Measurements from ENCODE around the gene POLG. TPM values are rescaled to one million over a fixed set of nuclear protein-coding genes. Genes with fewer than 3 reads are reported as not detected.

Gene POLG
- polyA plus RNA-seq, 1 of the 3 experiments (the other 2 are of a cell fraction) = 24.9 TPM

DNA sequence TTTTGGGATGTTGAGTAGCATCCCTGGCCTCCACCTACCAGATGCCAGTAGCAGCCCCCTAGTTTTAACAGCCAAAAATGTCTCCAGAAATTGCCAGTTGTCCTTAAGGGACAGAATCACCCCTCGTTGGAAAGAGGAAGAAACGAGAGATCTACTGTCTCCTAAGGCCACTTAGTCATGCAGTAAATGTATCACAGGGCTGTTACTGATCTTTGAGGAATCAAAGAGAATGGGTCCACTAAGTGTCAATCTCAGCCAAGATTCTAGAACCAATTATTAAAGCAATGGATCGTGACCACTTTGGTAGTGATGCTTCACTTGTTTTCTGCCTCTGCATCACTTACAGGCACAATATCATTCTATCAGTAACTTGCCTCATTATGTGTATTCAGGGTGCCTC is 26.4 kb downstream of the POLG start:
- CTCF ChIA-PET = interaction anchor here (1.1 to 1.5 kb wide), 2 partner anchors 43 to 101 kb away, joined by 3 to 4 read pairs; no protein-coding TSS in a partner anchor
- H3K27me3 ChIP-seq (ENCODE audit: insufficient read depth) = no peaks in the 10 kb centered on the region
- peak overlapping the region; percentile 44 for H3K4me2 ChIP-seq
- H3K79me2 ChIP-seq (ENCODE audit: insufficient read depth) = no peaks in the 10 kb centered on the region
- 85% methylated on average over 2 of the region's 3 CpGs for WGBS (ENCODE audit: low lambda C conversion rate)
- POLR2A ChIA-PET = no interaction called here
- H3K4me3 ChIP-seq (ENCODE audit: low read depth in 2 of 2, low read length in 1 of 2) = no peak overlapping the region
- H3K36me3 ChIP-seq (replicated peaks in 1 of 2; ENCODE audit: control insufficient read depth in 1 of 2, insufficient read depth in 2 of 2, low read length in 1 of 2) = peaks cover 14 to 47% of the 10 kb centered on the region in 2 experiments
- no peaks in the 10 kb centered on the region for H4K20me1 ChIP-seq (ENCODE audit: insufficient read depth)
- H3K9me2 ChIP-seq = no peaks in the 10 kb centered on the region
- TF ChIP-seq ELF1 (IDR thresholded peaks at IDR 0.05) (no peak), TAF1 (IDR thresholded peaks at IDR 0.05; ENCODE audit: borderline replicate concordance, low read depth, low read length) (no peak), MXI1 (IDR thresholded peaks at IDR 0.05; ENCODE audit: low read depth, low read length) (no peak), JUND (IDR thresholded peaks at IDR 0.05) (no peak), RXRA (IDR thresholded peaks at IDR 0.05; ENCODE audit: borderline replicate concordance, low read depth) (no peak), RFX5 (IDR thresholded peaks at IDR 0.05; ENCODE audit: low read length) (no peak), EP300 (IDR thresholded peaks at IDR 0.05; ENCODE audit: borderline replicate concordance in 1 of 2, low read depth in 1 of 2, low read length in 1 of 2) (no peak), CHD2 (IDR thresholded peaks at IDR 0.05; ENCODE audit: low read length, partially characterized antibody) (no peak), NFIC (IDR thresholded peaks at IDR 0.05; ENCODE audit: borderline replicate concordance) (no peak), YY1 (IDR thresholded peaks at IDR 0.05; ENCODE audit: low read depth) (no peak), FOXJ3 (CRISPR knock-in tag; IDR thresholded peaks at IDR 0.05) (no peak), RAD21 (IDR thresholded peaks at IDR 0.05; ENCODE audit: low read length) (no peak), POLR2AphosphoS5 (IDR thresholded peaks at IDR 0.05; ENCODE audit: low read depth, low read length) (no peak), NRF1 (IDR thresholded peaks at IDR 0.05; ENCODE audit: low read depth, low read length) (no peak), FOSL2 (IDR thresholded peaks at IDR 0.05; ENCODE audit: borderline replicate concordance, low read depth) (no peak), MEF2A (IDR thresholded peaks at IDR 0.05; ENCODE audit: borderline replicate concordance, low read depth) (no peak)
- TF ChIP-seq, protein P1, sequence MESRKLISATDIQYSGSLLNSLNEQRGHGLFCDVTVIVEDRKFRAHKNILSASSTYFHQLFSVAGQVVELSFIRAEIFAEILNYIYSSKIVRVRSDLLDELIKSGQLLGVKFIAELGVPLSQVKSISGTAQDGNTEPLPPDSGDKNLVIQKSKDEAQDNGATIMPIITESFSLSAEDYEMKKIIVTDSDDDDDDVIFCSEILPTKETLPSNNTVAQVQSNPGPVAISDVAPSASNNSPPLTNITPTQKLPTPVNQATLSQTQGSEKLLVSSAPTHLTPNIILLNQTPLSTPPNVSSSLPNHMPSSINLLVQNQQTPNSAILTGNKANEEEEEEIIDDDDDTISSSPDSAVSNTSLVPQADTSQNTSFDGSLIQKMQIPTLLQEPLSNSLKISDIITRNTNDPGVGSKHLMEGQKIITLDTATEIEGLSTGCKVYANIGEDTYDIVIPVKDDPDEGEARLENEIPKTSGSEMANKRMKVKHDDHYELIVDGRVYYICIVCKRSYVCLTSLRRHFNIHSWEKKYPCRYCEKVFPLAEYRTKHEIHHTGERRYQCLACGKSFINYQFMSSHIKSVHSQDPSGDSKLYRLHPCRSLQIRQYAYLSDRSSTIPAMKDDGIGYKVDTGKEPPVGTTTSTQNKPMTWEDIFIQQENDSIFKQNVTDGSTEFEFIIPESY (IDR thresholded peaks at IDR 0.05; ENCODE audit: borderline replicate concordance, low read depth) = no peak
- TF ChIP-seq, protein P2, sequence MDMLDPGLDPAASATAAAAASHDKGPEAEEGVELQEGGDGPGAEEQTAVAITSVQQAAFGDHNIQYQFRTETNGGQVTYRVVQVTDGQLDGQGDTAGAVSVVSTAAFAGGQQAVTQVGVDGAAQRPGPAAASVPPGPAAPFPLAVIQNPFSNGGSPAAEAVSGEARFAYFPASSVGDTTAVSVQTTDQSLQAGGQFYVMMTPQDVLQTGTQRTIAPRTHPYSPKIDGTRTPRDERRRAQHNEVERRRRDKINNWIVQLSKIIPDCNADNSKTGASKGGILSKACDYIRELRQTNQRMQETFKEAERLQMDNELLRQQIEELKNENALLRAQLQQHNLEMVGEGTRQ (IDR thresholded peaks at IDR 0.05; ENCODE audit: borderline replicate concordance, low read depth, low read length) = no peak
- H3K27ac ChIP-seq (ENCODE audit: low read depth in 2 of 2, low read length in 1 of 2) = peak overlapping the region in 1 of 2 experiments; percentile 68; a peak in 1 of 4 replicates
- H3F3A ChIP-seq (replicated peaks; ENCODE audit: insufficient read depth) = peaks cover 20% of the 10 kb centered on the region
- peaks cover 0 to 17% of the 10 kb centered on the region in 2 experiments; a peak in 2 of 4 replicates for H3K4me1 ChIP-seq (ENCODE audit: control insufficient read depth in 1 of 2, insufficient read depth in 2 of 2, low read depth in 1 of 2, low read length in 1 of 2)
- H3K9ac ChIP-seq = no peak overlapping the region
- no peak overlapping the region for H2AFZ ChIP-seq (ENCODE audit: low read depth)
- H3K9me3 ChIP-seq = no peaks in the 10 kb centered on the region; the same call in 1 of the 2 replicates
- no peak for DNase-seq

Data from SK-N-SH (cell line).